GM12878 (cell line): ENCODE results near the gene TOP2A. TPM values are rescaled to one million over a fixed set of nuclear protein-coding genes. Genes with fewer than 3 reads are reported as not detected.

ENCODE experiments used
- ATAC-seq: fragments of 200-7000 bp; cut with Tn5 transposase; 3 replicates; pipeline ENCODE4 v1.9.1; 2020; ENCODE audit warnings: mild to moderate bottlenecking, moderate library complexity
- BruUV-seq: library from RNA; stranded (reverse); fragments of 400-500 nt; replicated peaks from 2 replicates; lab custom pipeline; 2021; lab: Mats Ljungman, UMichigan
- CTCF ChIA-PET: fragments of 300-600 bp; sonication (Branson Sonifier 250); formaldehyde crosslinking; extraction: SDS; loops from one replicate; lab custom pipeline; 2021; ENCODE audit warnings: inconsistent platforms; lab: Yijun Ruan, JAX
- POLR2A ChIA-PET: fragments of 350-600 bp; formaldehyde crosslinking; extraction: SDS; loops from one replicate; lab custom pipeline; 2021; ENCODE audit warnings: inconsistent platforms; lab: Charles Lee
- RAD21 ChIA-PET: fragments of 300-600 bp; sonication (Branson Sonifier 250); formaldehyde crosslinking; loops from one replicate; lab custom pipeline; 2023; ENCODE audit warnings: antibody characterized with exemption; ENCODE audit not compliant: unreplicated experiment; lab: Charles Lee
- SMC1A ChIA-PET: fragments of 300-600 bp; sonication (Branson Sonifier 250); formaldehyde crosslinking; loops from one replicate; lab custom pipeline; 2023; ENCODE audit not compliant: unreplicated experiment, uncharacterized antibody; lab: Charles Lee
- DNase-seq: peaks from one replicate; pipeline ENCODE4 v3.0.0-alpha.2; 2011; ENCODE audit warnings: low read depth, low spot score
- FAIRE-seq: peaks from 3 replicates; lab custom pipeline; 2011; peaks lifted over from hg19 to GRCh38; lab: Jason Lieb, UNC
- H2AFZ ChIP-seq: 2 replicates; pipeline ENCODE4 v1.6.0; 2011; ENCODE audit warnings: low read depth, low read length, control low read depth; ENCODE audit not compliant: control insufficient read depth
- H3K27ac ChIP-seq: 2 replicates; pipeline ENCODE4 v1.5.1; 2011; ENCODE audit warnings: control low read depth; ENCODE audit not compliant: control insufficient read depth, insufficient read depth
- H3K27me3 ChIP-seq, 2 experiments: replicated peaks in 1 of 2; 2 replicates each; pipeline versions ENCODE4 v1.6.0 to v1.6.1; 2011; ENCODE audit warnings: low read length in 1 of 2; ENCODE audit not compliant: control insufficient read depth in 2 of 2, insufficient read depth in 2 of 2
- H3K36me3 ChIP-seq, 2 experiments: 2 replicates each; pipeline ENCODE4 v1.5.1; 2011; ENCODE audit warnings: low read length in 1 of 2; ENCODE audit not compliant: control insufficient read depth in 2 of 2, insufficient read depth in 2 of 2
- H3K4me1 ChIP-seq: 2 replicates; pipeline ENCODE4 v1.6.1; 2011; ENCODE audit warnings: mild to moderate bottlenecking, low read length, moderate library complexity, mixed read lengths; ENCODE audit not compliant: control insufficient read depth, insufficient read depth
- H3K4me2 ChIP-seq: 2 replicates; pipeline ENCODE4 v1.6.0; 2011; ENCODE audit warnings: control low read depth; ENCODE audit not compliant: control insufficient read depth, insufficient read depth
- H3K4me3 ChIP-seq: fragments of 200-600 bp; sonication (generic); 2 replicates; pipeline ENCODE4 v1.5.1; 2016
- H3K79me2 ChIP-seq: 2 replicates; pipeline ENCODE4 v1.6.0; 2011; ENCODE audit warnings: low read length; ENCODE audit not compliant: control insufficient read depth, insufficient read depth
- H3K9ac ChIP-seq: 2 replicates; pipeline ENCODE4 v1.8.0; 2011; ENCODE audit warnings: low read length, control low read depth, mixed read lengths; ENCODE audit not compliant: control insufficient read depth, insufficient read depth
- H3K9me3 ChIP-seq: replicated peaks from 3 replicates; pipeline ENCODE4 v1.5.1; 2011; ENCODE audit warnings: mild to moderate bottlenecking, low read length; ENCODE audit not compliant: control insufficient read depth, insufficient read depth
- H4K20me1 ChIP-seq: 2 replicates; pipeline ENCODE4 v1.6.0; 2011; ENCODE audit not compliant: control insufficient read depth, insufficient read depth
- ASH2L ChIP-seq: fragments of 300-600, 200-600 bp; sonication (generic); IDR thresholded peaks from 2 replicates; pipeline ENCODE4 v1.6.1; 2017; ENCODE audit warnings: low read depth, mild to moderate bottlenecking, borderline replicate concordance
- CBX3 ChIP-seq: fragments of 200-600 bp; sonication (generic); IDR thresholded peaks from 2 replicates; pipeline ENCODE4 v1.6.1; 2016; ENCODE audit warnings: low read depth, borderline replicate concordance
- CHD2 ChIP-seq: IDR thresholded peaks from 2 replicates; pipeline ENCODE4 v1.6.1; 2011; ENCODE audit warnings: low read depth, low read length, improper control_type of control experiment, borderline replicate concordance
- FOXM1 ChIP-seq: IDR thresholded peaks from 2 replicates; pipeline ENCODE4 v1.6.1; 2012; ENCODE audit warnings: low read depth, mild to moderate bottlenecking, inconsistent platforms, low read length, moderate library complexity
- KLF5 ChIP-seq: fragments of 450-650 bp; IDR thresholded peaks from 2 replicates; pipeline ENCODE4 v1.6.1; 2014; ENCODE audit warnings: mild to moderate bottlenecking; ENCODE audit not compliant: partially characterized antibody
- MTA3 ChIP-seq: IDR thresholded peaks from 2 replicates; pipeline ENCODE4 v1.6.1; 2012; ENCODE audit warnings: low read length, inconsistent platforms, borderline replicate concordance
- MYB ChIP-seq: fragments of 150-350 bp; IDR thresholded peaks from 2 replicates; pipeline ENCODE4 v1.6.1; 2014; ENCODE audit warnings: mild to moderate bottlenecking, low read depth, low read length, borderline replicate concordance
- RBBP5 ChIP-seq: fragments of 200-600 bp; sonication (generic); conservative IDR thresholded peaks from 2 replicates; pipeline ENCODE4 v1.6.1; 2016
- RFX5 ChIP-seq: IDR thresholded peaks from 2 replicates; pipeline ENCODE4 v1.6.1; 2011; ENCODE audit warnings: low read depth, low read length, improper control_type of control experiment
- SMAD1 ChIP-seq: fragments of 450-650 bp; IDR thresholded peaks from 2 replicates; pipeline ENCODE4 v1.6.1; 2018; ENCODE audit warnings: mild to moderate bottlenecking, low read depth; ENCODE audit not compliant: partially characterized antibody
- SRF ChIP-seq, 2 experiments: IDR thresholded peaks; 2 replicates each; pipeline ENCODE4 v1.6.1; 2011; ENCODE audit warnings: low read depth in 2 of 2, low read length in 2 of 2, mild to moderate bottlenecking in 1 of 2, moderate library complexity in 1 of 2
- STAT1 ChIP-seq: fragments of 450-650 bp; conservative IDR thresholded peaks from 2 replicates; pipeline ENCODE4 v1.6.1; 2014; ENCODE audit warnings: antibody characterized with exemption, mild to moderate bottlenecking
- STAT3 ChIP-seq: IDR thresholded peaks from 2 replicates; pipeline ENCODE4 v1.6.1; 2011; ENCODE audit warnings: low read depth, low read length, improper control_type of control experiment
- TCF3 ChIP-seq: IDR thresholded peaks from 2 replicates; pipeline ENCODE4 v1.6.1; 2012; ENCODE audit warnings: low read depth, mild to moderate bottlenecking, low read length, borderline replicate concordance; ENCODE audit not compliant: insufficient read depth
- WRNIP1 ChIP-seq: IDR thresholded peaks from 2 replicates; pipeline ENCODE4 v1.6.1; 2011; ENCODE audit warnings: low read depth, low read length, improper control_type of control experiment, borderline replicate concordance
- YY1 ChIP-seq: IDR thresholded peaks from 2 replicates; pipeline ENCODE4 v1.6.1; 2011; ENCODE audit warnings: low read depth, mild to moderate bottlenecking, low read length
- ZBED1 ChIP-seq: IDR thresholded peaks from 2 replicates; pipeline ENCODE4 v1.6.1; 2016; ENCODE audit warnings: borderline replicate concordance
- WGBS: methylation state at CpG from one replicate; pipeline ENCODE4 v1.1.6; 2016; ENCODE audit warnings: low lambda C conversion rate; ENCODE audit not compliant: insufficient replicate concordance, insufficient coverage; ENCODE audit errors: missing lambda C conversion rate; 5-methylcytosine and 5-hydroxymethylcytosine counted together
- in situ Hi-C: fragments of 300-500 bp; cut with MboI; formaldehyde crosslinking; loops from 9 replicates; pipeline ENCODE4 v1.14.3; 2018; ENCODE audit warnings: mixed read lengths
- intact Hi-C: fragments of 100-400 bp; cut with micrococcal nuclease; formaldehyde crosslinking; loops from one replicate; pipeline ENCODE4 v1.14.2; 2022; ENCODE audit not compliant: unreplicated experiment
- polyA plus RNA-seq, 11 experiments: library from polyadenylated mRNA; depleted of rRNA in 4 of 11; unstranded in 6 of 11; stranded (reverse) in 5 of 11; fragments of >200 nt; fragmentation: Nextera tagmentation in 4 of 11; fragmentation: Illumina TruSeq in 1 of 11; extraction: Ambion mirVana in 4 of 11; extraction: Trizol in 1 of 11; gene quantifications; 1 replicate in 1 of 11; 2 replicates in 10 of 11; pipeline versions ENCODE4 v1.2.1 to v1.2.3, GENCODE V29; 2011 to 2016; ENCODE audit warnings: inconsistent platforms in 2 of 11, missing spikeins in 2 of 11, low read depth in 1 of 11
- total RNA-seq, 4 experiments: library from RNA; depleted of rRNA in 3 of 4; stranded (reverse); fragments of >200 nt in 3 of 4; fragmentation: Illumina TruSeq in 1 of 4; extraction: Trizol in 1 of 4; gene quantifications; 2 replicates each; pipeline versions ENCODE4 v1.2.1 to v1.2.3, GENCODE V29; 2013 to 2021
- TF ChIP-seq, protein P1 (sequence below): fragments of 450-650 bp; IDR thresholded peaks from 2 replicates; pipeline ENCODE4 v1.6.1; 2017; ENCODE audit warnings: mild to moderate bottlenecking

TOP2A gene
- total and polyA plus RNA-seq, 10 of the 15 experiments (the other 5 are each of a cell fraction or from before 2014, with no cell fraction given), result 117 to 275 (median 232) TPM

DNA sequence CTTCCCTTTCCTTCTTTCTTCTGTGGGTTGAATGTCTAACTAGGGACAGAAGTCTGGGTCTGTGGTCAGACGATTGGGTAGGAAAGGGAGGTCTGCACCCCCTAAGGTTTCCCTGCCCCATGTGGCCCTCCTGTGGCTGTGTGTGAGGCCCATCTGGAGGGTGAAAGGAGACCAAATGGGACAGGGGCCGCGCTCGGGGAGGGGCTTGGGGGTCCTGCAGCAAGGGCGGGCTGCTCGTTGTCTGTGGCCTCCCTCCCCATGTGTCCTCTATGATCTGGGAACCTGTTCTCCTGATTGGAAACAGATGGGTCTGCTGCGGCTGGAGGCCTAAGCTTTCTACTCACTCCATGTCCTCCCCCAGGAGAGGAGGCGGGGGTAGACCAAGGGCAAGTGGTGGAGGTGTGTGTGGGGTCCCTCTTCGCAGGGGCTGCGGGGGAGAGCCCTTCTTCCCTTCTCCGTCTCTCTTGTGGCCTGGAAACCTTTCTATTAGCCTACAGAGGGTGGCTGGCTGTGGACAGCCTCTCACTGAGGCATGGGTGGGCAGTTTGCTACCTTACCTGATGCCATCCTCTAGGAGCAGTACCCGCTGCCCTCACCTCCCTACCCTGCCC, 44.1 kb upstream of the TOP2A start:
- TF ChIP-seq, protein P1, sequence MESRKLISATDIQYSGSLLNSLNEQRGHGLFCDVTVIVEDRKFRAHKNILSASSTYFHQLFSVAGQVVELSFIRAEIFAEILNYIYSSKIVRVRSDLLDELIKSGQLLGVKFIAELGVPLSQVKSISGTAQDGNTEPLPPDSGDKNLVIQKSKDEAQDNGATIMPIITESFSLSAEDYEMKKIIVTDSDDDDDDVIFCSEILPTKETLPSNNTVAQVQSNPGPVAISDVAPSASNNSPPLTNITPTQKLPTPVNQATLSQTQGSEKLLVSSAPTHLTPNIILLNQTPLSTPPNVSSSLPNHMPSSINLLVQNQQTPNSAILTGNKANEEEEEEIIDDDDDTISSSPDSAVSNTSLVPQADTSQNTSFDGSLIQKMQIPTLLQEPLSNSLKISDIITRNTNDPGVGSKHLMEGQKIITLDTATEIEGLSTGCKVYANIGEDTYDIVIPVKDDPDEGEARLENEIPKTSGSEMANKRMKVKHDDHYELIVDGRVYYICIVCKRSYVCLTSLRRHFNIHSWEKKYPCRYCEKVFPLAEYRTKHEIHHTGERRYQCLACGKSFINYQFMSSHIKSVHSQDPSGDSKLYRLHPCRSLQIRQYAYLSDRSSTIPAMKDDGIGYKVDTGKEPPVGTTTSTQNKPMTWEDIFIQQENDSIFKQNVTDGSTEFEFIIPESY, result no peak
- no peak for TF ChIP-seq RBBP5
- no peak for TF ChIP-seq STAT1
- no peak for TF ChIP-seq YY1
- no peak for TF ChIP-seq SMAD1
- TF ChIP-seq KLF5, result no peak
- TF ChIP-seq CBX3, result no peak
- TF ChIP-seq TCF3, result no peak
- no peak for TF ChIP-seq CHD2
- no peak for TF ChIP-seq SRF (IDR thresholded peaks at IDR 0.05; ENCODE audit: low read depth in 2 of 2, low read length in 2 of 2)
- TF ChIP-seq FOXM1, result no peak
- no peak for TF ChIP-seq MYB
- no peak for TF ChIP-seq WRNIP1
- TF ChIP-seq STAT3, result no peak
- TF ChIP-seq ZBED1, result no peak
- TF ChIP-seq RFX5, result no peak
- TF ChIP-seq MTA3, result no peak
- no peak for TF ChIP-seq ASH2L

More for the DNA sequence above, 44.1 kb upstream of the TOP2A start:
- CTCF ChIA-PET, result interaction anchor here (0.8 kb wide), 1 partner anchor 15 kb away, joined by 3 read pairs; no protein-coding TSS in a partner anchor
- no peak for ATAC-seq
- DNase-seq, result no peak
- Histone ChIP-seq H2AFZ (no peak overlapping the region), H3K79me2 (no peaks in the 10 kb centered on the region), H3K27ac (no peak overlapping the region), H3K9ac (no peak overlapping the region), H4K20me1 (no peaks in the 10 kb centered on the region), H3K4me2 (no peak overlapping the region), H3K4me3 (no peak overlapping the region), H3K36me3 (no peaks in the 10 kb centered on the region), H3K9me3 (no peaks in the 10 kb centered on the region), H3K27me3 (no peaks in the 10 kb centered on the region; a peak in 1 of 4 replicates), H3K4me1 (no peaks in the 10 kb centered on the region)
- SMC1A ChIA-PET, result no interaction called here
- RAD21 ChIA-PET, result no interaction called here
- no TSS peak for BruUV-seq
- POLR2A ChIA-PET, result no interaction called here
- intact Hi-C loops, result no loop called here
- FAIRE-seq, result no peak
- in situ Hi-C loops, result no loop called here
- 12% methylated on average over 12 of the region's 12 CpGs for WGBS
